Tibial artery (tissue), 4 donors: ENCODE measurements around the gene CDA.

ENCODE experiments used
- DNase-seq, 2 donors: peaks; one replicate each; pipeline ENCODE4 v3.0.0-alpha.2; 2019
- H3K27ac ChIP-seq, 2 donors: fragments of 200-600 bp; sonication (generic) in 1 of 2; 1 replicate in 1 of 2; 2 replicates in 1 of 2; pipeline ENCODE4 v1.5.1; 2018 to 2019; ENCODE audit warnings: mild to moderate bottlenecking in 1 of 2
- H3K27me3 ChIP-seq, 2 donors: fragments of 200-600 bp; sonication (generic) in 1 of 2; one replicate each; pipeline versions ENCODE4 v1.5.1 to v1.6.0; 2016 to 2019
- H3K36me3 ChIP-seq, 3 donors: fragments of 200-600 bp; sonication (generic) in 2 of 3; one replicate each; pipeline ENCODE4 v1.5.1; 2016 to 2019; ENCODE audit warnings: mild to moderate bottlenecking in 2 of 3
- H3K4me1 ChIP-seq, 4 donors: fragments of 200-600 bp; sonication (generic) in 2 of 4; 1 replicate in 3 of 4; 2 replicates in 1 of 4; pipeline ENCODE4 v1.5.1; 2016 to 2019
- H3K4me3 ChIP-seq, 2 donors: fragments of 200-600 bp; sonication (generic) in 1 of 2; 1 replicate in 1 of 2; 2 replicates in 1 of 2; pipeline ENCODE4 v1.5.1; 2018 to 2019; ENCODE audit warnings: mild to moderate bottlenecking in 2 of 2
- H3K9me3 ChIP-seq, 3 donors: fragments of 200-600 bp; sonication (generic) in 1 of 3; one replicate each; pipeline ENCODE4 v1.5.1; 2016 to 2019
- intact Hi-C: fragments of 100-400 bp; cut with DNase I; formaldehyde crosslinking; loops from one replicate; pipeline ENCODE4 v1.15.0; 2023; ENCODE audit warnings: low total_unique reads
- TF ChIP-seq, protein P1 (sequence below), 2 experiments: fragments of 200-600 bp in 1 of 2; fragments of 450-650 bp in 1 of 2; IDR thresholded peaks; one replicate each; pipeline ENCODE4 v1.5.1; 2017 to 2019; ENCODE audit warnings: antibody characterized with exemption in 2 of 2, mild to moderate bottlenecking in 1 of 2, moderate library complexity in 1 of 2

The CDA gene

DNA sequence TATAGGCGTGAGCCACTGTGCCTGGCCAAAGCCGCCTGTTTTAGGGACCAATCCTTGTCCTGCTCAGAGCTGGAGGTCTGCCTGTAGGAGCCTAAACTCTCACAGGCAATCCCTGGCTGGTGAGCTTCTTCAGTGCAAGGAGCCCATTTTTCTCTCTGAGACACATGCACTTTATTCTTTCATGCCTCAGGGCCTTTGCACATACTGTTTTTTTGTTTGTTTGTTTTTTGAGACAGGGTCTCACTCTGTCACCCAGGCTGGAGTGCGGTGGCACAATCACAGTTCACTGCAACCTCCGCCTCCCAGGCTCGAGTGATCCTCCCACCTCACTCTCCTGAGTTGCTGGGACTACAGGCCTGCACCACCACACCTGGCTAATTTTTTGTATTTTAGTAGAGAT lies 22.8 kb downstream of the CDA start:
- Histone ChIP-seq H3K27ac (no peak overlapping the region), H3K4me1 (peaks cover 0 to 13% (median 4%) of the 10 kb centered on the region in 4 donors), H3K4me3 (no peak overlapping the region), H3K36me3 (no peaks in the 10 kb centered on the region), H3K27me3 (peaks cover 0 to 12% of the 10 kb centered on the region in 2 donors), H3K9me3 (no peaks in the 10 kb centered on the region)
- TF ChIP-seq, protein P1, sequence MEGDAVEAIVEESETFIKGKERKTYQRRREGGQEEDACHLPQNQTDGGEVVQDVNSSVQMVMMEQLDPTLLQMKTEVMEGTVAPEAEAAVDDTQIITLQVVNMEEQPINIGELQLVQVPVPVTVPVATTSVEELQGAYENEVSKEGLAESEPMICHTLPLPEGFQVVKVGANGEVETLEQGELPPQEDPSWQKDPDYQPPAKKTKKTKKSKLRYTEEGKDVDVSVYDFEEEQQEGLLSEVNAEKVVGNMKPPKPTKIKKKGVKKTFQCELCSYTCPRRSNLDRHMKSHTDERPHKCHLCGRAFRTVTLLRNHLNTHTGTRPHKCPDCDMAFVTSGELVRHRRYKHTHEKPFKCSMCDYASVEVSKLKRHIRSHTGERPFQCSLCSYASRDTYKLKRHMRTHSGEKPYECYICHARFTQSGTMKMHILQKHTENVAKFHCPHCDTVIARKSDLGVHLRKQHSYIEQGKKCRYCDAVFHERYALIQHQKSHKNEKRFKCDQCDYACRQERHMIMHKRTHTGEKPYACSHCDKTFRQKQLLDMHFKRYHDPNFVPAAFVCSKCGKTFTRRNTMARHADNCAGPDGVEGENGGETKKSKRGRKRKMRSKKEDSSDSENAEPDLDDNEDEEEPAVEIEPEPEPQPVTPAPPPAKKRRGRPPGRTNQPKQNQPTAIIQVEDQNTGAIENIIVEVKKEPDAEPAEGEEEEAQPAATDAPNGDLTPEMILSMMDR (IDR thresholded peaks at IDR 0.05) = no peak
- no peak for DNase-seq
- intact Hi-C loops = no loop called here

DNA sequence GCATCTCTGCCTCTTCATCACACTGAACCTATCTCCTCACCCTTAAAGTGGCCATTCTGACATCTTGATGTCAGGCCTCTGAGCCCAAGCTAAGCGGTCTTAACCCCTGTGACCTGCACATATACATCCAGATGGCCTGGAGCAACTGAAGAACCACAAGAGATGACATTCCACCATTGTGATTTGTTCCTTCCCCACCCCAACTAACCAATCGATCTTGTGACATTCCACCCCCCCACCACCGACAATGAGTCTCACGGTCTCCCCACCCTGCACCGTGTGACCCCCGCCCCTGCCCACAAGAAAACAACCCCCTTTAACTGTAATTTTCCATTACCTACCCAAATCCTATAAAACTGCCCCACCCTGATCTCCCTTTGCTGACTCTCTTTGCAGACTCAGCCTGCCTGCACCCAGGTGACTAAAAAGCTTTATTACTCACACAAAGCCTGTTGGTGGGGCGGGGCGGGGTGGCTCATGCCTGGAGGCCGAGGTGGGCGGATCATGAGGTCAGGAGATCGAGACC lies 23.4 kb downstream of the CDA start:
- no peak for DNase-seq
- no peak overlapping the region for H3K27ac ChIP-seq
- H3K27me3 ChIP-seq = peaks cover 0 to 12% of the 10 kb centered on the region in 2 donors
- no peak overlapping the region for H3K4me3 ChIP-seq
- H3K4me1 ChIP-seq = peaks cover 0 to 14% (median 4%) of the 10 kb centered on the region in 4 donors
- H3K9me3 ChIP-seq = no peaks in the 10 kb centered on the region
- H3K36me3 ChIP-seq = no peaks in the 10 kb centered on the region
- intact Hi-C loops = no loop called here
- TF ChIP-seq, protein P1 (IDR thresholded peaks at IDR 0.05) = no peak

DNA sequence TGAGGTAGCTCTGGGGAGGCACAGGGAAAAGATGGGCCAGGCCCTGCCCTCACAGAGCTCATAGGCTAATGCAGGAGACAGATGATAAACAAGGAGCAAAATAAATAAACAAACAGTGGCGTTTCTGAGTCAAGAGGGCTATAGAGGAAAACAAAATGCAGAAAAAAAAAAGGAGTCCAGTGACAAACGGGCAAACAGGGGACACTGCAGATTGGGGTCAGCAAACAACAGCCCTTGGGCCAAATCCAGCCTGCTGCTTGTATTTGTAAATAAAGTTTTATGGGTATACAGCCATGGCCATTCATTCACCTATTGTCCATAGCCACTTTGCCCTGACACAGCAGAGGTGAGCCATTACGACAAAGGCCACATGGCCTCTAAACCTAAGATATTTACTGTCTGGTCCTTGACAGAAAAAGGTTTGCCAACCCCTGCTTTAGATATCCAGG lies 25.3 kb downstream of the CDA start:
- H3K27ac ChIP-seq = no peak overlapping the region
- intact Hi-C loops = no loop called here
- TF ChIP-seq, protein P1 (IDR thresholded peaks at IDR 0.05) = no peak

DNA sequence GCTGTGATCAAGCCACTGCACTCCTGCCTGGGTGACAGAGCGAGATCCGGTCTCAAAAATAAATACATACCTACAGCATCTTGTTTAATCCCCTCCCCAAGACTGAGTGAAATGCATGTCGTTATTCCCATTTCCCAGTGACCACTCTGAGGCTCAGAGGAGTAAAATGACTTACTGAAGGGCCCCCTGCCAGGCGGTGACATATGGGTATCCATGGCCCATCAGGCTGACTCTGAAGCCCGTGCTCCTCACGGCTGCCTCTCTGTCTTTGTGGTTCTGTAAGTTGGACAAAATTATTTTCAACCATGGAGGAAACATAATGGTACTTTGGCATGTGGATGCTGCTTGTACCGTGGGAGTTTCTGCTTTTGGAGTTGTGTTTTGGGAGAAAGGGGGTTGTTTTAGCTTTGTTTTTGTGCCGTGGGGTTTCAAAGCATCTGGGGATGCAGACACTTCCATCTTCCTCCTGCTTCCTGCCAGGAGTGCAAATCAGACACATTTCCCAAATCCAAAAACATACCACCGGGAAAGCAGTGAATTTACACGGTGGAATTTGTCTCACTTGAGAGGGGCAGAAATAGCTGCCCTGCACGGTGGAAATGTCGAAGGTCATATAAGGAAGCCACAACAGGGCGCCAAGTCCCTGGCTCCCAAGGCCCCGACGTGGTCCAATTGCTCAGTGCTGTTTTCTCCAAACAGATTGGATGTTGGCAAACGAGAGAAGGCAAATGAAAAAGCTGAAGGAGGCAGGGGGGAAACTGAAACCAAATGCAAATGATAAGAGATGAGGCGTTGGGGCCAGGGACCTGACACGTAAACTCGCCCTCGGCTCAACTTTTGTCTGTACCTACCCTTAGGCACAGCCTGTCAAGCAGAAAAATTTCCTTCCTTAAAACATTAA lies 27.3 kb downstream of the CDA start:
- Histone ChIP-seq H3K4me3 (no peak overlapping the region), H3K27me3 (no peaks in the 10 kb centered on the region), H3K4me1 (peaks cover 0 to 14% (median 4%) of the 10 kb centered on the region in 4 donors), H3K9me3 (no peaks in the 10 kb centered on the region), H3K27ac (no peak overlapping the region), H3K36me3 (no peaks in the 10 kb centered on the region)
- TF ChIP-seq, protein P1 (IDR thresholded peaks at IDR 0.05) = no peak
- intact Hi-C loops = no loop called here
- no peak for DNase-seq

More for the DNA sequence above, 25.3 kb downstream of the CDA start:
- Histone ChIP-seq H3K36me3 (no peaks in the 10 kb centered on the region), H3K4me3 (no peak overlapping the region), H3K27me3 (no peaks in the 10 kb centered on the region), H3K9me3 (no peaks in the 10 kb centered on the region), H3K4me1 (peaks cover 0 to 14% (median 4%) of the 10 kb centered on the region in 4 donors)
- DNase-seq = no peak

DNA sequence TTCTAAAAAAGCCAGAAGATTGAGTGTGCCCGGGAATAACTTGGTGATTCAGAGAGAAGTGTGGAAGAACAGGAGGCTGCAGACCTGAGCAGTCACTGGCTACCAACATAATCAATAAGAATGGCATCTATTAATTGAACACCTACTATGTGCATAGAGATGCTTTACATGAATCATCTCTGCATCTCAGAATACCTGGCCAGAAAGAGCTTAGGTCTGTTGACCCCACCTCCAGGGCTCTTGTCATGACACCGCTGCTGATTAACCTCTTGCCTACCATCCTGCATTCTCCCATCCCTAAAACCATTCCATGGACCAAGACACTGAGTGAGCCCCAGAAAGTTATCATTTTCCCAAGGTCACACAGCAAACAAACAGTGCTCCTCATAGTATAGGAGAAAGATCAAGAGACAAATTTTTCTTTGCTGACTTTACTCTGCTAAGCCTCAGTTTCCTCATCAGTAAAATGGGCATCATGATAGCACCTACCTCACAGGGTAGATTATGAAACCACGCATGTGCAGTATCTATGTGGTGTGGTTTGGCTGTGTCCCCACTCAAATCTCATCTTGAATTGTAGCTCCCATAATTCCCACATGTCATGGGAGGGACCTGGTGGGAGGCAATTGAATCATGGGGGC lies 28.1 kb downstream of the CDA start:
- no peaks in the 10 kb centered on the region for H3K27me3 ChIP-seq
- no peak for DNase-seq
- intact Hi-C loops = no loop called here
- no peaks in the 10 kb centered on the region for H3K36me3 ChIP-seq
- TF ChIP-seq, protein P1 (IDR thresholded peaks at IDR 0.05) = no peak
- no peak overlapping the region for H3K4me3 ChIP-seq
- H3K27ac ChIP-seq = no peak overlapping the region
- H3K4me1 ChIP-seq = peaks cover 0 to 14% (median 4%) of the 10 kb centered on the region in 4 donors
- no peaks in the 10 kb centered on the region for H3K9me3 ChIP-seq
